Fibroblast of upper back skin (primary cell): ENCODE measurements around the gene SGCA.
A peak's percentile ranks its signal among the peaks of the same experiment; 100 is the strongest.

Experiments used
- DNase-seq: peaks from one replicate; pipeline ENCODE4 v3.0.0-alpha.2; 2013

SGCA gene

GRCh38 chr17:50165867-50166517 is at the start of gene SGCA:
Gene SGCA, plus strand, starts transcription at chr17:50166005. Its CDS starts 36 bp downstream, at chr17:50166041.
- no peak for DNase-seq

GRCh38 chr17:50117202-50118051 is 48.4 kb upstream of the SGCA start:
- DNase-seq = peak; percentile 48

- no peak for DNase-seq
These were observed 47.6 kb upstream of the SGCA start for GRCh38 chr17:50118076-50118827.

GRCh38 chr17:50118828-50119218 is 47.0 kb upstream of the SGCA start:
- no peak for DNase-seq

- DNase-seq = no peak
These were observed 45.1 kb upstream of the SGCA start for GRCh38 chr17:50120475-50121253.

- no peak for DNase-seq
These were observed 42.9 kb upstream of the SGCA start for GRCh38 chr17:50122945-50123344.

- DNase-seq = no peak
These were observed 42.0 kb upstream of the SGCA start for GRCh38 chr17:50123649-50124349.

- no peak for DNase-seq
These were observed 40.3 kb upstream of the SGCA start for GRCh38 chr17:50125420-50125997.

- DNase-seq = peak; percentile 34
These were observed 38.0 kb upstream of the SGCA start for GRCh38 chr17:50127697-50128361.

GRCh38 chr17:50128441-50129352 is 37.1 kb upstream of the SGCA start:
- no peak for DNase-seq

- DNase-seq = no peak
These were observed 36.5 kb upstream of the SGCA start for GRCh38 chr17:50129353-50129727.

GRCh38 chr17:50129728-50130558 is 35.9 kb upstream of the SGCA start, which contains the start of gene SAMD14:
Gene SAMD14, minus strand, starts transcription at chr17:50130160. Its CDS starts 5,201 bp downstream, at chr17:50124959.
- DNase-seq = peak; percentile 54

GRCh38 chr17:50130559-50131305 is 35.1 kb upstream of the SGCA start:
- DNase-seq = no peak

GRCh38 chr17:50132104-50132794 is 33.6 kb upstream of the SGCA start:
- no peak for DNase-seq

- DNase-seq = peak; percentile 50
These were observed 32.6 kb upstream of the SGCA start for GRCh38 chr17:50133028-50133768.

GRCh38 chr17:50133769-50134099 is 32.1 kb upstream of the SGCA start:
- DNase-seq = no peak
